Lower leg skin (tissue), 3 donors: ENCODE data around the gene ALCAM.

Experiments
- CTCF ChIP-seq, 3 donors: fragments of 450-650 bp; IDR thresholded peaks; one replicate each; pipeline ENCODE4 v1.5.1; 2016; ENCODE audit warnings: antibody characterized with exemption in 3 of 3, mild to moderate bottlenecking in 3 of 3, moderate library complexity in 2 of 3
- POLR2A ChIP-seq, 2 donors: fragments of 450-650 bp; IDR thresholded peaks; one replicate each; pipeline ENCODE4 v1.6.1; 2016 to 2017; ENCODE audit warnings: antibody characterized with exemption in 2 of 2, mild to moderate bottlenecking in 1 of 2, moderate library complexity in 1 of 2

GRCh38 chr3:105582015-105582414 lies 215.3 kb downstream of the ALCAM start:
- TF ChIP-seq CTCF (IDR thresholded peaks at IDR 0.05) = no peak
- no peak for TF ChIP-seq POLR2A (IDR thresholded peaks at IDR 0.05)
